GM21423 (cell line): ENCODE results near the gene C10orf143.

Experiments used
- ATAC-seq: cut with Tn5 transposase; IDR thresholded peaks from one replicate; pipeline ENCODE4 v1.9.1; 2021; ENCODE audit warnings: mild to moderate bottlenecking, moderate library complexity; ENCODE audit not compliant: unreplicated experiment

The C10orf143 gene

GRCh38 chr10:130061760-130062159 lies 48.9 kb downstream of the C10orf143 start:
- ATAC-seq = no peak

- no peak for ATAC-seq
Observed at GRCh38 chr10:130054021-130054420, 56.6 kb downstream of the C10orf143 start.

- no peak for ATAC-seq
Observed at GRCh38 chr10:130053561-130053960, 57.1 kb downstream of the C10orf143 start.

GRCh38 chr10:130052193-130052592 lies 58.4 kb downstream of the C10orf143 start:
- ATAC-seq = no peak

GRCh38 chr10:130050721-130051120 lies 59.9 kb downstream of the C10orf143 start:
- no peak for ATAC-seq

- ATAC-seq = no peak
Observed at GRCh38 chr10:130049987-130050386, 60.6 kb downstream of the C10orf143 start.

GRCh38 chr10:130049244-130049643 lies 61.4 kb downstream of the C10orf143 start:
- no peak for ATAC-seq

- no peak for ATAC-seq
Observed at GRCh38 chr10:130048081-130048480, 62.5 kb downstream of the C10orf143 start.

GRCh38 chr10:130047336-130047735 lies 63.3 kb downstream of the C10orf143 start:
- no peak for ATAC-seq

GRCh38 chr10:130046591-130046990 lies 64.0 kb downstream of the C10orf143 start:
- ATAC-seq = no peak

GRCh38 chr10:130045801-130046321 lies 64.8 kb downstream of the C10orf143 start:
- no peak for ATAC-seq

GRCh38 chr10:130045091-130045652 lies 65.5 kb downstream of the C10orf143 start:
- ATAC-seq = no peak

GRCh38 chr10:130044067-130045061 lies 66.3 kb downstream of the C10orf143 start:
- no peak for ATAC-seq

GRCh38 chr10:130043491-130043890 lies 67.1 kb downstream of the C10orf143 start:
- ATAC-seq = no peak

GRCh38 chr10:130042381-130042780 lies 68.2 kb downstream of the C10orf143 start:
- no peak for ATAC-seq

GRCh38 chr10:130041451-130042371 lies 68.9 kb downstream of the C10orf143 start:
- no peak for ATAC-seq

- no peak for ATAC-seq
Observed at GRCh38 chr10:130040817-130041330, 69.8 kb downstream of the C10orf143 start.

GRCh38 chr10:130040351-130040750 lies 70.3 kb downstream of the C10orf143 start:
- ATAC-seq = no peak

GRCh38 chr10:130039141-130039540 lies 71.5 kb downstream of the C10orf143 start:
- ATAC-seq = no peak

- no peak for ATAC-seq
Observed at GRCh38 chr10:130038611-130039109, 72.0 kb downstream of the C10orf143 start.
